ENCODE results near the gene UBE2J1.

DNA sequence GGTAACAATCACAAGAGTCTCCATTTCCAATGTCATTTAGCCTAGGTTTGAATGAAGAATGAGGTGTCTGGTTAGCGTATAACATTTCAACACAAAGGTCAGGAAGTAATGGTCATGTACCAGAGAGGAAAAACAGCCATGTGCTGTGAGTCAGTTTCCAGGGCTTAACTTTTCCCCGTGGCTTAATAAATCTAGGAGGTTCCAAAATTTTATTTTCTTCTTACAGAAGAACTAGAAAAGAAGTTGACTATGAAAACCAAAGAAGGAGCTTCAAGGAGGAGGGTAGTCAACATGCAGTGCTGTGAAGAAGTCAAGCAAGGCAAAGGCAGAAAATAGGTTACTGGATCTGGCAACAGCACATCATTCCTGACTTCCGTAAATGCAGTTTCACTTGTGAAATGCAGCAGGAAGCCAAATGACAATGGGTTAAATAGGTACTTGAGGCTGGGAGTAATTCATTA, 29.0 kb downstream of the UBE2J1 start:
- TF ChIP-seq CTCF (IDR thresholded peaks at IDR 0.05; ENCODE audit: low read length): no peak
- no peak for TF ChIP-seq EZH2 (optimal IDR thresholded peaks at IDR 0.05; ENCODE audit: low read depth, low read length)
- TF ChIP-seq EZH2phosphoT487 (IDR thresholded peaks at IDR 0.05; ENCODE audit: low read length): no peak

Measured in MM.1S (cell line).